Colonic mucosa (tissue), 4 donors: ENCODE results near the gene SPSB1. TPM values are rescaled to one million over a fixed set of nuclear protein-coding genes. Genes with fewer than 3 reads are reported as not detected.

Experiments
- DNase-seq: peaks from one replicate; pipeline ENCODE4 v3.0.0-alpha.2; 2020
- H3K27ac ChIP-seq: fragments of 200-600 bp; one replicate; pipeline ENCODE4 v1.8.0; 2021
- H3K27me3 ChIP-seq: fragments of 200-600 bp; one replicate; pipeline ENCODE4 v1.8.0; 2021
- H3K36me3 ChIP-seq: fragments of 200-600 bp; one replicate; pipeline ENCODE4 v1.8.0; 2021
- H3K4me1 ChIP-seq: fragments of 200-600 bp; one replicate; pipeline ENCODE4 v1.8.0; 2021; ENCODE audit warnings: mild to moderate bottlenecking
- H3K4me3 ChIP-seq: fragments of 200-600 bp; one replicate; pipeline ENCODE4 v1.8.0; 2021
- H3K9ac ChIP-seq, 2 donors: one replicate each; pipeline ENCODE4 v1.7.0; 2013; ENCODE audit warnings: control low read depth in 2 of 2, low read depth in 2 of 2, low read length in 2 of 2
- H3K9me3 ChIP-seq: fragments of 200-600 bp; one replicate; pipeline ENCODE4 v1.8.0; 2021
- CTCF ChIP-seq: fragments of 200-600 bp; IDR thresholded peaks from one replicate; pipeline ENCODE4 v1.8.0; 2022; ENCODE audit warnings: antibody characterized with exemption, mild to moderate bottlenecking
- intact Hi-C: fragments of 100-400 bp; cut with DNase I; formaldehyde crosslinking; loops from one replicate; pipeline ENCODE4 v1.14.1; 2022
- total RNA-seq, 2 donors: library from RNA; stranded (reverse); fragmentation: NEBNext Ultra II Directional in 1 of 2; extraction: Animal tissue kit (Norgen Biotek cat#: 25700) in 1 of 2; gene quantifications; one replicate each; pipeline ENCODE4 v1.2.1, GENCODE V29; 2021
- donor health status: healthy.
- donor health status: DM: no; HTN: no; CAD: no.
- donor health status: DM: no; HTN: no; CAD: no.

Gene SPSB1
- total RNA-seq, 2 donors from 2014 or later, result 14.9 to 28.7 TPM

- no peak for TF ChIP-seq CTCF
- Histone ChIP-seq H3K9me3 (no peaks in the 10 kb centered on the region), H3K9ac (no peak overlapping the region), H3K27ac (no peak overlapping the region), H3K4me3 (no peak overlapping the region), H3K36me3 (no peaks in the 10 kb centered on the region), H3K4me1 (peaks cover 14% of the 10 kb centered on the region), H3K27me3 (no peaks in the 10 kb centered on the region)
- intact Hi-C loops, result no loop called here
- no peak for DNase-seq
Measured at GRCh38 chr1:9397047-9397446, 104.4 kb downstream of the SPSB1 start.

GRCh38 chr1:9397997-9398526 is 105.4 kb downstream of the SPSB1 start:
- H3K27me3 ChIP-seq, result no peaks in the 10 kb centered on the region
- DNase-seq, result no peak
- H3K9me3 ChIP-seq, result no peaks in the 10 kb centered on the region
- H3K36me3 ChIP-seq, result no peaks in the 10 kb centered on the region
- H3K9ac ChIP-seq, result no peak overlapping the region
- H3K4me1 ChIP-seq, result peaks cover 14% of the 10 kb centered on the region
- no peak overlapping the region for H3K4me3 ChIP-seq
- intact Hi-C loops, result no loop called here
- no peak overlapping the region for H3K27ac ChIP-seq
- TF ChIP-seq CTCF, result no peak

- H3K36me3 ChIP-seq, result no peaks in the 10 kb centered on the region
- no peak for DNase-seq
- no peak overlapping the region for H3K27ac ChIP-seq
- H3K4me1 ChIP-seq, result peaks cover 14% of the 10 kb centered on the region
- no peak overlapping the region for H3K4me3 ChIP-seq
- peak overlapping the region in 1 of 2 donors; percentile 1 for H3K9ac ChIP-seq
- no peaks in the 10 kb centered on the region for H3K27me3 ChIP-seq
- H3K9me3 ChIP-seq, result no peaks in the 10 kb centered on the region
- no peak for TF ChIP-seq CTCF
- intact Hi-C loops, result no loop called here
Measured at GRCh38 chr1:9399510-9400424, 107.1 kb downstream of the SPSB1 start.

- Histone ChIP-seq H3K27me3 (no peaks in the 10 kb centered on the region), H3K36me3 (no peaks in the 10 kb centered on the region), H3K4me3 (no peak overlapping the region), H3K9ac (peak overlapping the region in 1 of 2 donors; percentile 1), H3K27ac (no peak overlapping the region), H3K9me3 (no peaks in the 10 kb centered on the region), H3K4me1 (peaks cover 14% of the 10 kb centered on the region)
- no peak for DNase-seq
- intact Hi-C loops, result no loop called here
- no peak for TF ChIP-seq CTCF
Measured at GRCh38 chr1:9400425-9401079, 107.9 kb downstream of the SPSB1 start.

- DNase-seq, result no peak
- H3K27ac ChIP-seq, result no peak overlapping the region
Measured at GRCh38 chr1:9401080-9401453, 108.4 kb downstream of the SPSB1 start.

More at GRCh38 chr1:9401080-9401453, 108.4 kb downstream of the SPSB1 start:
- H3K4me3 ChIP-seq, result no peak overlapping the region
- H3K27me3 ChIP-seq, result no peaks in the 10 kb centered on the region
- H3K4me1 ChIP-seq, result peaks cover 14% of the 10 kb centered on the region
- TF ChIP-seq CTCF, result no peak
- no peak overlapping the region for H3K9ac ChIP-seq
- H3K36me3 ChIP-seq, result no peaks in the 10 kb centered on the region
- no peaks in the 10 kb centered on the region for H3K9me3 ChIP-seq
- intact Hi-C loops, result no loop called here
